D721Med (cell line): ENCODE measurements around the gene FREY1.

Experiments used
- DNase-seq: peaks from one replicate; pipeline ENCODE4 v3.0.0; 2011; ENCODE audit warnings: low spot score; ENCODE audit not compliant: insufficient read length
- FAIRE-seq: peaks from 2 replicates; lab custom pipeline; 2011; peaks lifted over from hg19 to GRCh38; lab: Jason Lieb, UNC
- CTCF ChIP-seq: IDR thresholded peaks from 2 replicates; pipeline ENCODE4 v1.5.1; 2012; ENCODE audit warnings: mild to moderate bottlenecking, control low read depth; ENCODE audit not compliant: insufficient read depth; ENCODE audit errors: missing control alignments

The FREY1 gene, protein sequence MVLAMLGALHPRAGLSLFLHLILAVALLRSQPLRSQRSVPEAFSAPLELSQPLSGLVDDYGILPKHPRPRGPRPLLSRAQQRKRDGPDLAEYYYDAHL

DNA sequence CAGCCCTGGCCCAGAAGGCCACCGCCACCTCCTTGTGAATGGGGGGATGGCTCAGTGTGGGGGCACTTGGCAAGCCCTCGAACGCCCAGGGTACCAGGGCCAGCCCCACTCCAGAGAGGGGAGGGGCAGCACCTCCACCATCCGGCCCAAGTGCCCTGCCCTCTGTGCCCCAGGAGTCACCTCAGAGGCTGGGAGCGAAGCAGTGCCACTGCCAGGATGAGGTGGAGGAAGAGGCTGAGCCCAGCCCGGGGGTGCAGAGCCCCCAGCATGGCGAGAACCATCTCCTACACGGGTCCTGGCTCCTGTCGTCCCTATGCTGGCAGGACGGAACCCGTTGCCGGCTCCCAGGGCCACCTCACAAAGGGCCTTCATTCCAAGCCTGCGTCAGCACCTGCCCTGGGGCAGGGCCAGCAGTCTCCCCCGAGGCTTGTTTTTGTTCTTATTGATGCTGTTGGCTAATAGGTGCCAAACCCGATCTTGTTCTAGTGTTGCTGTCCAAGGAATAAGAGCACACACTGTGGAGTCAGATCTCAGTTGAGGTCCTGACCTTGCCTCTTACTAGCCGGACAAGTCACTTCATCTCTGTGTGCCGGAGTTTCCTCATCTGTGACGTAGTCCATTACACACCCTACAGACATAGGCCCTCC is at the start of gene FREY1:
TSS of gene FREY1 (minus strand) at position 307 of the 647 bp plus-strand sequence. CDS start at position 281, 26 bp downstream.
- DNase-seq: no peak
- no peak for FAIRE-seq
- no peak for TF ChIP-seq CTCF

GRCh38 chr11:45949992-45950407 is 42.9 kb upstream of the FREY1 start:
- TF ChIP-seq CTCF: no peak
- DNase-seq (no peak), FAIRE-seq (no peak)

GRCh38 chr11:45948356-45948755 is 41.3 kb upstream of the FREY1 start:
- TF ChIP-seq CTCF: no peak
- no peak for FAIRE-seq

DNA sequence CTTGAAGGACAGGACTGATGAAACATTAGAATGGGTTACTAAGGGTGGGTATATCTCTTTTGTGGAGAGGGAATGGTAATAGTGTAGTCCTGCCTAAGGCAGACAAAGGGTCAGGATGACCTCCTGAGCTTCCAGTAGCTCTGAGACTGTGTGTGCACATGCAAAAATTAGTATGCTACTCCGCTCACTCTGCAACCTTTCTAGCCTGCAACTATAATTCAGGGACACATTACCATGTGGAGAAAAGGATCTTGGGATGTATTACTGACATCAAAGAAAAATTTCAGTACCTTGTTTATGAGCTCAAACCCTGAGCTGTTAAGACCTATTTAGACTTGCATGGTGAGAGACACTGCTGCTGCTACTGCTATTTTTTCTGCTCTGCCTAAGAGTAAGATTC is 40.8 kb upstream of the FREY1 start:
- FAIRE-seq (no peak), DNase-seq (no peak)
- TF ChIP-seq CTCF: no peak

More at GRCh38 chr11:45948356-45948755, 41.3 kb upstream of the FREY1 start:
- DNase-seq: no peak

- FAIRE-seq (no peak), DNase-seq (no peak)
- TF ChIP-seq CTCF: no peak
These were observed 38.4 kb upstream of the FREY1 start for GRCh38 chr11:45945397-45945999.

- DNase-seq (no peak), FAIRE-seq (no peak)
- TF ChIP-seq CTCF: no peak
These were observed 35.3 kb upstream of the FREY1 start for GRCh38 chr11:45942381-45942780.

GRCh38 chr11:45941285-45941684 is 34.2 kb upstream of the FREY1 start:
- TF ChIP-seq CTCF: no peak
- no peak for FAIRE-seq
- no peak for DNase-seq
